ENCODE measurements around the gene ADIPOR1.
"Not testable (repeated sequence)": the region's sequence is repeated elsewhere in the genome, so short reads cannot be mapped to it uniquely, and the experiment has no call there.

Gene ADIPOR1

GRCh38 chr1:202935844-202936243 lies 22.3 kb downstream of the ADIPOR1 start:
- no peak for DNase-seq

GRCh38 chr1:202934755-202935154 lies 23.4 kb downstream of the ADIPOR1 start:
- DNase-seq: no peak

GRCh38 chr1:202932476-202932875 lies 25.6 kb downstream of the ADIPOR1 start:
- DNase-seq: no peak

GRCh38 chr1:202926581-202927491 lies 31.3 kb downstream of the ADIPOR1 start, which contains the start of gene KLHL12:
KLHL12 (minus strand) TSS chr1:202927234; CDS start chr1:202925162, 2,072 bp downstream.
- DNase-seq: peak; percentile 93

GRCh38 chr1:202923533-202923932 lies 34.6 kb downstream of the ADIPOR1 start:
- DNase-seq: no peak

- no peak for DNase-seq
Observed at GRCh38 chr1:202919615-202920014, 38.5 kb downstream of the ADIPOR1 start.

GRCh38 chr1:202915146-202915545 lies 43.0 kb downstream of the ADIPOR1 start:
- DNase-seq: no peak

- not testable (repeated sequence) for DNase-seq
Observed at GRCh38 chr1:202912476-202912875, 45.6 kb downstream of the ADIPOR1 start.

- no peak for DNase-seq
Observed at GRCh38 chr1:202909494-202909893, 48.6 kb downstream of the ADIPOR1 start.

GRCh38 chr1:202908998-202909397 lies 49.1 kb downstream of the ADIPOR1 start:
- no peak for DNase-seq

GRCh38 chr1:202905331-202905730 lies 52.8 kb downstream of the ADIPOR1 start:
- DNase-seq: no peak

- not testable (repeated sequence) for DNase-seq
Observed at GRCh38 chr1:202903808-202904207, 54.3 kb downstream of the ADIPOR1 start.

- no peak for DNase-seq
Observed at GRCh38 chr1:202901555-202901954, 56.6 kb downstream of the ADIPOR1 start.

- DNase-seq: no peak
Observed at GRCh38 chr1:202892501-202892900, 65.6 kb downstream of the ADIPOR1 start.
